Breast epithelium (tissue), 4 donors: ENCODE measurements around the gene RBP3. TPM values are rescaled to one million over a fixed set of nuclear protein-coding genes. Genes with fewer than 3 reads are reported as not detected.

Source experiments
- DNase-seq, 2 donors: peaks; one replicate each; pipeline ENCODE4 v3.0.0-alpha.2; 2019; ENCODE audit warnings: low spot score in 2 of 2
- H3K27ac ChIP-seq, 2 donors: fragments of 200-600 bp; sonication (generic) in 1 of 2; one replicate each; pipeline ENCODE4 v1.5.1; 2016 to 2019; ENCODE audit warnings: mild to moderate bottlenecking in 1 of 2
- H3K27me3 ChIP-seq, 2 donors: fragments of 200-600 bp; sonication (generic) in 1 of 2; one replicate each; pipeline versions ENCODE4 v1.5.1 to v1.6.0; 2017 to 2019; ENCODE audit warnings: control low read depth in 1 of 2, mild to moderate bottlenecking in 1 of 2
- H3K36me3 ChIP-seq: fragments of 200-600 bp; one replicate; pipeline ENCODE4 v1.5.1; 2019
- H3K4me1 ChIP-seq, 2 donors: fragments of 200-600 bp; sonication (generic); one replicate each; pipeline ENCODE4 v1.5.1; 2016 to 2019; ENCODE audit warnings: control low read depth in 1 of 2
- H3K4me3 ChIP-seq, 3 donors: fragments of 200-600 bp; sonication (generic); 1 replicate in 2 of 3; 2 replicates in 1 of 3; pipeline ENCODE4 v1.5.1; 2016 to 2019; ENCODE audit warnings: mild to moderate bottlenecking in 3 of 3, moderate library complexity in 2 of 3
- H3K9me3 ChIP-seq, 2 donors: fragments of 200-600 bp; sonication (generic) in 1 of 2; one replicate each; pipeline ENCODE4 v1.5.1; 2016 to 2019; ENCODE audit warnings: control low read depth in 1 of 2
- POLR2A ChIP-seq: fragments of 450-650 bp; IDR thresholded peaks from one replicate; pipeline ENCODE4 v1.6.1; 2016; ENCODE audit warnings: antibody characterized with exemption, mild to moderate bottlenecking, moderate library complexity
- POLR2AphosphoS5 ChIP-seq, 3 donors: sonication (generic); formaldehyde crosslinking; IDR thresholded peaks; one replicate each; pipeline ENCODE4 v1.6.1; 2017; ENCODE audit warnings: antibody characterized with exemption in 3 of 3
- intact Hi-C: fragments of 100-400 bp; cut with DNase I; formaldehyde crosslinking; loops from one replicate; pipeline ENCODE4 v1.15.1; 2023; ENCODE audit warnings: low total_unique reads
- total RNA-seq, 3 donors: library from RNA; depleted of rRNA; stranded (reverse); fragments of >200 nt; gene quantifications; one replicate each; pipeline ENCODE4 v1.1.0, GENCODE V29; 2016
- TF ChIP-seq, protein P1 (sequence below), 3 donors: fragments of 450-650 bp; IDR thresholded peaks; one replicate each; pipeline ENCODE4 v1.5.1; 2016 to 2017; ENCODE audit warnings: antibody characterized with exemption in 3 of 3, mild to moderate bottlenecking in 3 of 3, moderate library complexity in 3 of 3

The RBP3 gene
- total RNA-seq, 3 donors from 2014 or later = not detected

DNA sequence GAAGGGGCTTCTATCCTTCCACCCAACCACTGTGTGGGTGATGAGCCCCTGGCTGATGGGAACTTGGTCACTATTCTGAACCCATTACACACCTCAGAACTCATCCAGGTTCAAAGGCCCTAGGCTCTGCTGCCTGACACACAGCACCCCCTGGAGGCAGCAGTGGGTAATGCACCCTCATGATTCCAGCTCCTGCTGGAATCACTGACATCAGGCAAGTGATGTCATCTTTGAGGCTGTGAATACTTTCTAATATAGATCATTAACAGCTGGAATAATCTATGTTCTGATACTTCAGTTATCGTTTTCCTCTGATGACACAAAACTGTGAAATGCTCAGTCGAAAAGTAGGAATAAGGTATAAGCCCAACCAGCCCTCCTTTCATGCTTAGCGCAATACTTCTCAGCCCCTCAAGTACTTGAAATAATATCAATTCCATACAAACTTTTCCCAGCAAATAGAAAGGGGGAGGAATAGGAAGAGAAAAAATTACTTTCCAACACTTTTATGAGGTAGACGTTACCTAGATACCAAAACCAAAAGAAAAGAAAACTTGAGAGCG, 7.5 kb upstream of the RBP3 start:
- H3K27me3 ChIP-seq = no peaks in the 10 kb centered on the region
- no peak overlapping the region for H3K4me3 ChIP-seq
- H3K36me3 ChIP-seq = no peaks in the 10 kb centered on the region
- H3K9me3 ChIP-seq = no peaks in the 10 kb centered on the region
- no peaks in the 10 kb centered on the region for H3K4me1 ChIP-seq
- intact Hi-C loops = no loop called here
- H3K27ac ChIP-seq = no peak overlapping the region
- DNase-seq = peak in 1 of 2 donors; percentile 68
- TF ChIP-seq POLR2AphosphoS5 (IDR thresholded peaks at IDR 0.05) = no peak
- TF ChIP-seq, protein P1, sequence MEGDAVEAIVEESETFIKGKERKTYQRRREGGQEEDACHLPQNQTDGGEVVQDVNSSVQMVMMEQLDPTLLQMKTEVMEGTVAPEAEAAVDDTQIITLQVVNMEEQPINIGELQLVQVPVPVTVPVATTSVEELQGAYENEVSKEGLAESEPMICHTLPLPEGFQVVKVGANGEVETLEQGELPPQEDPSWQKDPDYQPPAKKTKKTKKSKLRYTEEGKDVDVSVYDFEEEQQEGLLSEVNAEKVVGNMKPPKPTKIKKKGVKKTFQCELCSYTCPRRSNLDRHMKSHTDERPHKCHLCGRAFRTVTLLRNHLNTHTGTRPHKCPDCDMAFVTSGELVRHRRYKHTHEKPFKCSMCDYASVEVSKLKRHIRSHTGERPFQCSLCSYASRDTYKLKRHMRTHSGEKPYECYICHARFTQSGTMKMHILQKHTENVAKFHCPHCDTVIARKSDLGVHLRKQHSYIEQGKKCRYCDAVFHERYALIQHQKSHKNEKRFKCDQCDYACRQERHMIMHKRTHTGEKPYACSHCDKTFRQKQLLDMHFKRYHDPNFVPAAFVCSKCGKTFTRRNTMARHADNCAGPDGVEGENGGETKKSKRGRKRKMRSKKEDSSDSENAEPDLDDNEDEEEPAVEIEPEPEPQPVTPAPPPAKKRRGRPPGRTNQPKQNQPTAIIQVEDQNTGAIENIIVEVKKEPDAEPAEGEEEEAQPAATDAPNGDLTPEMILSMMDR (IDR thresholded peaks at IDR 0.05) = peak; percentile 58 to 84 (median 59)

DNA sequence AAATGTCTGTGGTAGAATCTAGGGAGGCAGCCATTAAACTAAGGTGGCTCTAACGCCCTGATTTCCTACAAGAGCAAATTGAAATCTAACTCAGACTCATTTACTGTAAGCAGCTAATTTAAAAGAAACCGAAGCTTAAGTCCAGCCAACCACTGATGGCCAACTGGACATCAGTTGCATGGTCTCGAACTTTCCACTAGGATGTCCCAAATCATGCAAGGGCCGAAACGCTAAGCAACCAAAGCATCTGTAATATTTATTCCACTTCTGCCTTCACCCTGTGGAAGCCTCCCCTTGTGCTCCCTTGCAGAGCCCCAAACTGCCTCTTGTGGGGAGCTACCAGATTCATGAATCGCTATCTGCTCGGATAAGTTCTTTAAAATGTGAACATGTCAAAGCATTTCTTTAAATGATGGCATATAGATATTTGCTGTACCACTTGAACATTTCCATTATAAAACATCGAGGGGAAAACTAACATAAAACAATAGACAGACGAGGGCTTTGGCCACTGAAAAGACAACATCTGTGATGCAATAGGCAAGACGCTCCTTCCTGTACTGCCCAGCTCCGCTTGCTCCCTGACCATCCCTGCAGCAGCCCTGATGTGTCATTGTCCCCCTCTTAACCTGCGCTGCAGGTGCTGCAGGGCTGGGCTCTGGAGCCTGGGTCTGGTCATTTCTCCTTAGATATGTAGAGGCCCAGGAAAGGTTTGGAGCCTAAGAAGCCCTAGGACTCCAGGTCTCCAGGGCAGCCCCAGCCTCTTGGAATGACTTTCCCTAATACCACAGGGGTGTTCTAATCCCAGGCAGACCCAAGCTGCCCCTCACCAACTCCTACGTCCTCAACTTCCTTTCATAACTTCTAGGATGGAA, 2.9 kb upstream of the RBP3 start:
- Histone ChIP-seq H3K36me3 (no peaks in the 10 kb centered on the region), H3K4me1 (no peaks in the 10 kb centered on the region), H3K4me3 (no peak overlapping the region), H3K9me3 (no peaks in the 10 kb centered on the region), H3K27ac (no peak overlapping the region), H3K27me3 (no peaks in the 10 kb centered on the region)
- TF ChIP-seq POLR2AphosphoS5 (IDR thresholded peaks at IDR 0.05) (no peak), POLR2A (no peak)
- TF ChIP-seq, protein P1 (IDR thresholded peaks at IDR 0.05) = no peak
- DNase-seq = no peak
- intact Hi-C loops = no loop called here

DNA sequence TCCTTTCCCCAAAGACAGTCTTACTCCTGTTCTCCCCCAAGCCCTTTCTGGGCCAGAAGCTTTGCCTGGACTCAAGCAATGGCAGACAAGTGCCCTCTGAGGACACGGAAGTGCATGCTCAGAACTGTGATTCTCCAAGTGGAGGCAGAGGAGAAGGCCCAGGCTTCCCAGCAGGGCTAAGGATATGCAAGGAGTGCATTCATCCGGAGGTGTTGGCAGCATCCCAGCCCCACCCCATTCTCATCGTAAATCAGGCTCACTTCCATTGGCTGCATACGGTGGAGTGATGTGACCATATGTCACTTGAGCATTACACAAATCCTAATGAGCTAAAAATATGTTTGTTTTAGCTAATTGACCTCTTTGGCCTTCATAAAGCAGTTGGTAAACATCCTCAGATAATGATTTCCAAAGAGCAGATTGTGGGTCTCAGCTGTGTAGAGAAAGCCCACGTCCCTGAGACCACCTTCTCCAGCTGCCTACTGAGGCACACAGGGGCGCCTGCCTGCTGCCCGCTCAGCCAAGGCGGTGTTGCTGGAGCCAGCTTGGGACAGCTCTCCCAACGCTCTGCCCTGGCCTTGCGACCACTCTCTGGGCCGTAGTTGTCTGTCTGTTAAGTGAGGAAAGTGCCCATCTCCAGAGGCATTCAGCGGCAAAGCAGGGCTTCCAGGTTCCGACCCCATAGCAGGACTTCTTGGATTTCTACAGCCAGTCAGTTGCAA, 1.4 kb upstream of the RBP3 start:
- no peak for DNase-seq
- intact Hi-C loops = no loop called here
- TF ChIP-seq POLR2AphosphoS5 (IDR thresholded peaks at IDR 0.05) (no peak), POLR2A (no peak)
- TF ChIP-seq, protein P1 (IDR thresholded peaks at IDR 0.05) = no peak

DNA sequence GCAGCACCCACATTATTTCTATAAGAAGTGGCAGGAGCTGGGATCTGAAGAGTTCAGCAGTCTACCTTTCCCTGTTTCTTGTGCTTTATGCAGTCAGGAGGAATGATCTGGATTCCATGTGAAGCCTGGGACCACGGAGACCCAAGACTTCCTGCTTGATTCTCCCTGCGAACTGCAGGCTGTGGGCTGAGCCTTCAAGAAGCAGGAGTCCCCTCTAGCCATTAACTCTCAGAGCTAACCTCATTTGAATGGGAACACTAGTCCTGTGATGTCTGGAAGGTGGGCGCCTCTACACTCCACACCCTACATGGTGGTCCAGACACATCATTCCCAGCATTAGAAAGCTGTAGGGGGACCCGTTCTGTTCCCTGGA, 874 bp upstream of the RBP3 start:
- intact Hi-C loops = no loop called here
- TF ChIP-seq, protein P1 (IDR thresholded peaks at IDR 0.05) = no peak
- TF ChIP-seq POLR2A (no peak), POLR2AphosphoS5 (IDR thresholded peaks at IDR 0.05) (no peak)
- Histone ChIP-seq H3K4me1 (no peaks in the 10 kb centered on the region), H3K9me3 (no peaks in the 10 kb centered on the region), H3K4me3 (no peak overlapping the region), H3K27me3 (no peaks in the 10 kb centered on the region), H3K27ac (no peak overlapping the region), H3K36me3 (no peaks in the 10 kb centered on the region)
- DNase-seq = no peak

More for the DNA sequence above, 1.4 kb upstream of the RBP3 start:
- Histone ChIP-seq H3K36me3 (no peaks in the 10 kb centered on the region), H3K4me1 (no peaks in the 10 kb centered on the region), H3K9me3 (no peaks in the 10 kb centered on the region), H3K4me3 (no peak overlapping the region), H3K27me3 (no peaks in the 10 kb centered on the region), H3K27ac (no peak overlapping the region)
